ENCODE results near the gene MAPK12.
"Not testable (repeated sequence)": the region's sequence is repeated elsewhere in the genome, so short reads cannot be mapped to it uniquely, and the experiment has no call there.

Gene MAPK12

GRCh38 chr22:50211147-50211546 is 50.3 kb downstream of the MAPK12 start:
- no peak overlapping the region for H3K27ac ChIP-seq (ENCODE audit: low read depth, low read length)
- H3K36me3 ChIP-seq (ENCODE audit: control insufficient read depth in 1 of 2, insufficient read depth in 2 of 2, low read length in 2 of 2), result peaks cover 25 to 83% of the 10 kb centered on the region in 2 donors
- H3K9ac ChIP-seq (ENCODE audit: low read depth in 1 of 2, low read length in 2 of 2), result no peak overlapping the region
- no peaks in the 10 kb centered on the region for H3K9me3 ChIP-seq (ENCODE audit: control insufficient read depth in 1 of 2, low read length in 2 of 2)
- H3K4me3 ChIP-seq (ENCODE audit: low read depth in 1 of 2, low read length in 2 of 2), result no peak overlapping the region
- no peaks in the 10 kb centered on the region for H3K4me1 ChIP-seq (ENCODE audit: control insufficient read depth in 1 of 2, insufficient read depth in 2 of 2, low read length in 2 of 2)
- no peaks in the 10 kb centered on the region for H3K27me3 ChIP-seq (ENCODE audit: control insufficient read depth in 1 of 2, insufficient read depth in 2 of 2, low read length in 2 of 2)

GRCh38 chr22:50210378-50211139 is 50.9 kb downstream of the MAPK12 start:
- H3K4me1 ChIP-seq (ENCODE audit: control insufficient read depth in 1 of 2, insufficient read depth in 2 of 2, low read length in 2 of 2), result no peaks in the 10 kb centered on the region
- H3K36me3 ChIP-seq (ENCODE audit: control insufficient read depth in 1 of 2, insufficient read depth in 2 of 2, low read length in 2 of 2), result peaks cover 25 to 82% of the 10 kb centered on the region in 2 donors
- H3K9ac ChIP-seq (ENCODE audit: low read depth in 1 of 2, low read length in 2 of 2), result no peak overlapping the region
- H3K4me3 ChIP-seq (ENCODE audit: low read depth in 1 of 2, low read length in 2 of 2), result no peak overlapping the region
- no peak overlapping the region for H3K27ac ChIP-seq (ENCODE audit: low read depth, low read length)
- no peaks in the 10 kb centered on the region for H3K9me3 ChIP-seq (ENCODE audit: control insufficient read depth in 1 of 2, low read length in 2 of 2)
- no peaks in the 10 kb centered on the region for H3K27me3 ChIP-seq (ENCODE audit: control insufficient read depth in 1 of 2, insufficient read depth in 2 of 2, low read length in 2 of 2)

- H3K36me3 ChIP-seq (ENCODE audit: control insufficient read depth in 1 of 2, insufficient read depth in 2 of 2, low read length in 2 of 2), result peaks cover 21 to 80% of the 10 kb centered on the region in 2 donors
- H3K4me1 ChIP-seq (ENCODE audit: control insufficient read depth in 1 of 2, insufficient read depth in 2 of 2, low read length in 2 of 2), result no peaks in the 10 kb centered on the region
These were observed 51.6 kb downstream of the MAPK12 start for GRCh38 chr22:50209893-50210292.

GRCh38 chr22:50208939-50209892 is 52.3 kb downstream of the MAPK12 start:
- H3K36me3 ChIP-seq (ENCODE audit: control insufficient read depth in 1 of 2, insufficient read depth in 2 of 2, low read length in 2 of 2), result peaks cover 18 to 79% of the 10 kb centered on the region in 2 donors
- H3K27ac ChIP-seq (ENCODE audit: low read depth, low read length), result no peak overlapping the region
- no peaks in the 10 kb centered on the region for H3K4me1 ChIP-seq (ENCODE audit: control insufficient read depth in 1 of 2, insufficient read depth in 2 of 2, low read length in 2 of 2)
- no peaks in the 10 kb centered on the region for H3K27me3 ChIP-seq (ENCODE audit: control insufficient read depth in 1 of 2, insufficient read depth in 2 of 2, low read length in 2 of 2)
- no peak overlapping the region for H3K4me3 ChIP-seq (ENCODE audit: low read depth in 1 of 2, low read length in 2 of 2)
- H3K9me3 ChIP-seq (ENCODE audit: control insufficient read depth in 1 of 2, low read length in 2 of 2), result no peaks in the 10 kb centered on the region
- H3K9ac ChIP-seq (ENCODE audit: low read depth in 1 of 2, low read length in 2 of 2), result no peak overlapping the region

More at GRCh38 chr22:50209893-50210292, 51.6 kb downstream of the MAPK12 start:
- Histone ChIP-seq H3K4me3 (ENCODE audit: low read depth in 1 of 2, low read length in 2 of 2) (no peak overlapping the region), H3K9ac (ENCODE audit: low read depth in 1 of 2, low read length in 2 of 2) (no peak overlapping the region), H3K9me3 (ENCODE audit: control insufficient read depth in 1 of 2, low read length in 2 of 2) (no peaks in the 10 kb centered on the region), H3K27ac (ENCODE audit: low read depth, low read length) (no peak overlapping the region), H3K27me3 (ENCODE audit: control insufficient read depth in 1 of 2, insufficient read depth in 2 of 2, low read length in 2 of 2) (no peaks in the 10 kb centered on the region)

GRCh38 chr22:50208430-50208938 is 53.0 kb downstream of the MAPK12 start:
- Histone ChIP-seq H3K9me3 (ENCODE audit: control insufficient read depth in 1 of 2, low read length in 2 of 2) (no peaks in the 10 kb centered on the region), H3K4me1 (ENCODE audit: control insufficient read depth in 1 of 2, insufficient read depth in 2 of 2, low read length in 2 of 2) (no peaks in the 10 kb centered on the region), H3K9ac (ENCODE audit: low read depth in 1 of 2, low read length in 2 of 2) (no peak overlapping the region), H3K27me3 (ENCODE audit: control insufficient read depth in 1 of 2, insufficient read depth in 2 of 2, low read length in 2 of 2) (no peaks in the 10 kb centered on the region), H3K27ac (ENCODE audit: low read depth, low read length) (no peak overlapping the region), H3K4me3 (ENCODE audit: low read depth in 1 of 2, low read length in 2 of 2) (no peak overlapping the region), H3K36me3 (ENCODE audit: control insufficient read depth in 1 of 2, insufficient read depth in 2 of 2, low read length in 2 of 2) (peaks cover 20 to 78% of the 10 kb centered on the region in 2 donors)

- Histone ChIP-seq H3K9me3 (ENCODE audit: control insufficient read depth in 1 of 2, low read length in 2 of 2) (no peaks in the 10 kb centered on the region), H3K4me3 (ENCODE audit: low read depth in 1 of 2, low read length in 2 of 2) (no peak overlapping the region), H3K36me3 (ENCODE audit: control insufficient read depth in 1 of 2, insufficient read depth in 2 of 2, low read length in 2 of 2) (peaks cover 21 to 73% of the 10 kb centered on the region in 2 donors), H3K27ac (ENCODE audit: low read depth, low read length) (no peak overlapping the region), H3K27me3 (ENCODE audit: control insufficient read depth in 1 of 2, insufficient read depth in 2 of 2, low read length in 2 of 2) (no peaks in the 10 kb centered on the region), H3K4me1 (ENCODE audit: control insufficient read depth in 1 of 2, insufficient read depth in 2 of 2, low read length in 2 of 2) (peaks cover 0 to 1% of the 10 kb centered on the region in 2 donors), H3K9ac (ENCODE audit: low read depth in 1 of 2, low read length in 2 of 2) (no peak overlapping the region)
These were observed 53.9 kb downstream of the MAPK12 start for GRCh38 chr22:50207383-50208140.

- no peaks in the 10 kb centered on the region for H3K9me3 ChIP-seq (ENCODE audit: control insufficient read depth in 1 of 2, low read length in 2 of 2)
- H3K27ac ChIP-seq (ENCODE audit: low read depth, low read length), result no peak overlapping the region
- peaks cover 18 to 65% of the 10 kb centered on the region in 2 donors for H3K36me3 ChIP-seq (ENCODE audit: control insufficient read depth in 1 of 2, insufficient read depth in 2 of 2, low read length in 2 of 2)
- H3K4me3 ChIP-seq (ENCODE audit: low read depth in 1 of 2, low read length in 2 of 2), result no peak overlapping the region
- H3K27me3 ChIP-seq (ENCODE audit: control insufficient read depth in 1 of 2, insufficient read depth in 2 of 2, low read length in 2 of 2), result no peaks in the 10 kb centered on the region
- H3K4me1 ChIP-seq (ENCODE audit: control insufficient read depth in 1 of 2, insufficient read depth in 2 of 2, low read length in 2 of 2), result peaks cover 9% of the 10 kb centered on the region in 2 donors
- no peak overlapping the region for H3K9ac ChIP-seq (ENCODE audit: low read depth in 1 of 2, low read length in 2 of 2)
These were observed 54.9 kb downstream of the MAPK12 start for GRCh38 chr22:50206599-50206998.

GRCh38 chr22:50205781-50206569 is 55.5 kb downstream of the MAPK12 start:
- no peaks in the 10 kb centered on the region for H3K9me3 ChIP-seq (ENCODE audit: control insufficient read depth in 1 of 2, low read length in 2 of 2)
- peaks cover 13 to 60% of the 10 kb centered on the region in 2 donors for H3K36me3 ChIP-seq (ENCODE audit: control insufficient read depth in 1 of 2, insufficient read depth in 2 of 2, low read length in 2 of 2)
- peaks cover 9% of the 10 kb centered on the region in 2 donors for H3K4me1 ChIP-seq (ENCODE audit: control insufficient read depth in 1 of 2, insufficient read depth in 2 of 2, low read length in 2 of 2)
- H3K27me3 ChIP-seq (ENCODE audit: control insufficient read depth in 1 of 2, insufficient read depth in 2 of 2, low read length in 2 of 2), result no peaks in the 10 kb centered on the region
- no peak overlapping the region for H3K4me3 ChIP-seq (ENCODE audit: low read depth in 1 of 2, low read length in 2 of 2)
- no peak overlapping the region for H3K27ac ChIP-seq (ENCODE audit: low read depth, low read length)
- no peak overlapping the region for H3K9ac ChIP-seq (ENCODE audit: low read depth in 1 of 2, low read length in 2 of 2)

- Histone ChIP-seq H3K36me3 (ENCODE audit: control insufficient read depth in 1 of 2, insufficient read depth in 2 of 2, low read length in 2 of 2) (peaks cover 10 to 50% of the 10 kb centered on the region in 2 donors), H3K4me1 (ENCODE audit: control insufficient read depth in 1 of 2, insufficient read depth in 2 of 2, low read length in 2 of 2) (peaks cover 10% of the 10 kb centered on the region in 2 donors)
- not testable (repeated sequence) for H3K9me3 ChIP-seq (ENCODE audit: control insufficient read depth in 1 of 2, low read length in 2 of 2); H3K4me3 ChIP-seq (ENCODE audit: low read depth in 1 of 2, low read length in 2 of 2); H3K9ac ChIP-seq (ENCODE audit: low read depth in 1 of 2, low read length in 2 of 2); H3K27me3 ChIP-seq (ENCODE audit: control insufficient read depth in 1 of 2, insufficient read depth in 2 of 2, low read length in 2 of 2); H3K27ac ChIP-seq (ENCODE audit: low read depth, low read length)
These were observed 56.5 kb downstream of the MAPK12 start for GRCh38 chr22:50204998-50205397.

Data from duodenal mucosa (tissue), 2 donors.